GM21786 (cell line): ENCODE data around the gene IGF2BP3.
"Not testable (repeated sequence)": the region's sequence is repeated elsewhere in the genome, so short reads cannot be mapped to it uniquely, and the experiment has no call there.

Experiments used
- ATAC-seq: cut with Tn5 transposase; IDR thresholded peaks from one replicate; pipeline ENCODE4 v1.9.1; 2021; ENCODE audit not compliant: unreplicated experiment

The IGF2BP3 gene

DNA sequence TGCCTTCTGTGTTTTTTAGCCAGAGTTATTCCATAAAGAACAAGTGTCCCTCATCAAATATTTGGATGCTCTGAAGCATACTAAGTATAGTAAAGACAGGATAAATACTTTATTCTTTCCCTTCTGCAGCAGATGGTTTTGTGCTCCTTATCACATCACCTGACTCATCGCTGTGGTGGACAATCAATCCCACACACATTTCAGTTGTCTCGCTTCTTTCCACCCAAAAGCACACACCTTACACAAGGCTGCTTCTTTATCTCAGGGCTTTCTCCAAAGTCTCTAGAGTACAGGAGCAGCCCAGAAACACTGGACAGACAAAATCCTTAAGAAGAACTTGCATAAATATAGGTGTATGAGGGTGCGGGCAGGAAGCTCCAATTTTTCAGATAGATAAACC, 43.4 kb downstream of the IGF2BP3 start:
- ATAC-seq, result no peak

DNA sequence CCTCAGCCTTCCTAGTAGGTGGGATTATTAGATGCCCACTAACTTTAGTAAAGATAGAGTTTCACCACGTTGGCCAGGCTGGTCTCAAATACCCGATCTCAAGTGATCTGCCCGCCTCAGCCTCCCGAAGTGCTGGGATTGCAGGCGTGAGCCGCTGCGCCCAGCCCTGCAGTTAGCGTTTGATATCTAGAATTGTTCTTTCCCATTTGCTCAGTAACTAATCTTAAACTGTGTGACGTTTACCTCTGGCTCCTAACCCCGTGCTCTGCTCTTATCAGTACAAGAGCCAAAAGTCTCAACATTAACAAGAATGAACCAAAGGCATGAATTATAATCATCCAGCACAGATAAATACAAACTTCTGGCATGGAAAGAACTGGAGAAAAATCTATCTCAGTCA, 47.4 kb downstream of the IGF2BP3 start:
- no peak for ATAC-seq

DNA sequence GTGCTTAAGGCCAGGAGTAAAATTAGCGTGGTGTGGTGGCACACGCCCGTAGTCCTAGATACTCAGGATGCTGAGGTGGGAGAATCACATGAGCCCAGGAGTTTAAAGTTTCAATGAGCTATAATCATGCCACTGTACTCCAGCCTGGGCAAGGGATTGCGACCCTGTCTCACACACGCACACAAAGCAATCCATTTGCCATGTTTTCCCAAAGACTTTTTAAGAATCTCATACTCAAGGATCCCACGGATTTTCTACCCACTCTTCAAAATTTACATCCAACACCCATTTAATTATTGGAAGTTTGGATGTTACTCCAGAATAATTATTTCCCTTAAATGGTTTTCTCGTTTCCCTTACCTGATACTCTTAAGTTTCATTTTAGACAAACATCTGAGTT, 47.9 kb downstream of the IGF2BP3 start:
- ATAC-seq, result no peak

- no peak for ATAC-seq
These were observed 50.4 kb downstream of the IGF2BP3 start for GRCh38 chr7:23419845-23420244.

- ATAC-seq, result no peak
These were observed 51.1 kb downstream of the IGF2BP3 start for GRCh38 chr7:23419160-23419559.

DNA sequence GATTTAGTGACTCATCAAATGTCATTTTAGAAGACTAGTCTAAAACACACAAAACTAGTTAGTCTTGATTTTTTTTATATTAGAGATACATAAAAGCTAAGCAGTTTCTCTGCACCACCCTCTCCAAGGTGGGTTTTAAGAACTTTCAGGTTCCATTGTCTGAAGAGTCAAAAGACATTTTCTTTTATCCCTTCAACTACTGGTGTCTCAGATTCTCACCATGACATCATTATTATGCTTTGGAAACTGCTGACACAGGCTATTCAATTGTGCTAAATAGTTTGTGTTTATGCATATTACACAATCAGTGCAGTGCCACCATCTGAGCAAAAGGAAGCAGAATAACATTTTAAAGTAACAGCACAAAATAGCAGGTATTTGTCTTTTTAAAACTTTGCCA, 52.2 kb downstream of the IGF2BP3 start:
- no peak for ATAC-seq

DNA sequence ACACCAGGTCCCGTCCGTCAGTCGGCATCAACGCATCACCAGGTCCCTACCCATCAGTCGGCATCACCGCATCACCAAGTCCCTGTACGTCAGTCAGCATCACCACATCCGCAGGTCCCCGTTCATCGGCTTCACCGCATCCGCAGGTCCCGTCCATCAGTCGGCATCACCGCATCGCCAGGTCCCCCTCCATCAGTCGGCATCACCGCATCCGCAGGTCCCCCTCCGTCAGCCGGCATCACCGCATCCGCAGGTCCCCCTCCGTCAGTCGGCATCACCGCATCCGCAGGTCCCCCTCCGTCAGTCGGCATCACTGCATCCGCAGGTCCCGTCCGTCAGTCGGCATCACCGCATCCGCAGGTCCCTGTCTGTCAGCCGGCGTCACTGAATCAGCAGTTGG, 55.1 kb downstream of the IGF2BP3 start:
- ATAC-seq, result no peak

GRCh38 chr7:23410446-23411183, 59.7 kb downstream of the IGF2BP3 start:
- ATAC-seq, result peak; percentile 91

DNA sequence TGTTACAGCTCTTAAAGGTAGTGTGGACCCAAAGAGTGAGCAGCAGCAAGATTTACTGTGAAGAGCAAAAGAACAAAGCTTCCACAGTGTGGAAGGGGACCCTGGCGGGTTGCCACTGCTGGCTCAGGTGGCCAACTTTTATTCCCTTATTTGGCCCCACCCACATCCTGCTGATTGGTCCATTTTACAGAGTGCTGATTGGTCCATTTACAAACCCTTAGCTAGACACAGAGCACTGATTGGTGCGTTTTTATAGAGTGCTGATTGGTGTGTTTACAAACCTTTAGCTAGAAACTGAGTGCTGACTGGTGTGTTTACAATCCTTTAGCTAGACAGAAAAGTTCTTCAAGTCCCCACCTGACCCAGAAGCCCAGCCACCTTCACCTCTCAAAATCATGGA, 63.7 kb downstream of the IGF2BP3 start:
- not testable (repeated sequence) for ATAC-seq

GRCh38 chr7:23405240-23405618, 65.1 kb downstream of the IGF2BP3 start:
- no peak for ATAC-seq

DNA sequence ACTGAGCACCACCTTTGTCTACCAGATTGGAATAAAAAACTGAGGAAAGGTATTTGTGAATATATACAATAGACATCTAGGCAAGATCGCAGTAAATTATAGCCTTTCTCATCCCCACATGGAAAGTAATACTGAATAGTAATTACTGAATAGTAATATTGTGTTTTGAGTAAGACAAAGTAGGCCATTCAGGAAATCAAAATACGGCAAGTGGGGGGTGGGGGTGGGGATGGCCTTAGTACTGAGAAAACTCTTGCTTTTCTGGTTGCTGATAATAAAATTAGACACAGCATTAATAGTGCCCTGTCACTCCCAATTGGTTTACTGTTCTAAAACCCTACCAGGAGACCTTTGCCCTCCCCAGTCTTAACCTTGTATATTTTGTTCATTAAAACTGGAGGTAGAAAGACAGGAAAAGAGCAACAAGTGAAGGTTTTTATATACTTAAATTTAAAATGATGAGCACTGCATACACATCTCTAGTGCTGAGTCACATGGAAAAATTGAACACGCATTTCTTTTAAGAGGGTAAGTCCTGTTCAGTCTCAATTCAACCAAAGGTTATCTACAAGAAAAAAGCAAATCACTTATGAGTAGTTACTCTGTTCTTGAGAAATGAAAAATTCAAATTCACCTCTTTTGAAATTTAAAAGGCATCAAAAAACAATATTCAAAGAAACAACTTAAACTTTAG, 65.6 kb downstream of the IGF2BP3 start:
- no peak for ATAC-seq

DNA sequence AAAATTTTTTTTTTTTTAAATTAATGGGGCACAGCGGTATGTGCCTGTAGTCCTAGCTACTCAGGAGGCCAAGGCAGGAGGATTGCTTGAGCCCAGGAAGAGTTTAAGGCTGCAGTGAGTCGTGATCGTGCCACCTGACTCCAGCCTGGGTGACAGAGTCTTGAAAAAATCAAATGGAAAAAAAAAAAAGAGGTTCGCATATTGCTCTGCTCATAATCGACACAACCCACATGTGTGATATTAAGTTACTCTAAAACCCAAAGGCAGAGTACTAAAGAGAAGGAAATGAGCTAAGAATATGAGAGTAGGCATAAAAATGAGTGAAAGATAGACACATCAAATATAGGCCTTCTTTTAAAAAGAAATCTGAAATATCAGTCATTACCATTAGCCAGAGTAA, 66.3 kb downstream of the IGF2BP3 start:
- no peak for ATAC-seq

- not testable (repeated sequence) for ATAC-seq
These were observed 72.2 kb downstream of the IGF2BP3 start for GRCh38 chr7:23398090-23398489.

GRCh38 chr7:23397241-23397640, 73.0 kb downstream of the IGF2BP3 start:
- no peak for ATAC-seq

- ATAC-seq, result no peak
These were observed 73.9 kb downstream of the IGF2BP3 start for GRCh38 chr7:23396222-23397015.

GRCh38 chr7:23394488-23395171, 75.7 kb downstream of the IGF2BP3 start:
- no peak for ATAC-seq

GRCh38 chr7:23393636-23394035, 76.7 kb downstream of the IGF2BP3 start:
- ATAC-seq, result no peak

DNA sequence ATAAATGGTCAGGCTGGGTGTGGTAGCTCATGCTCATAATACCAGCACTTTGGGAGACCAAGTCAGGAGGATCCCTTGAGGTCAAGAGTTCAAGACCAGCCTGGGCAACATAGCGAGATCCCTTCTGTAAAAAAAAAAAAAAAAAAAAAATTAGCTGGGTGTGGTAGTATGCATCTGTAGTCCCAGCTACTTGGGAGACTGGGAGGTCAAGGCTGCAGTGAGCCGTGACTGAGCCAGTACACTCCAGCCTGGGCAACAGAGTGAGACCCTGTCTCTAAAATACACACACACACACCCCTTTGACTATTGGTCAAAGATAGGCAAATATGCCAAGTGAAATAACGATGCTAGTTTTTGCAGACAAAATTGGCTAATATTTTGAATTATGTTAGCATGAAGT, 80.6 kb downstream of the IGF2BP3 start:
- no peak for ATAC-seq

GRCh38 chr7:23387583-23387982, 82.7 kb downstream of the IGF2BP3 start:
- ATAC-seq, result no peak

GRCh38 chr7:23385140-23385539, 85.2 kb downstream of the IGF2BP3 start:
- peak; percentile 71 for ATAC-seq

DNA sequence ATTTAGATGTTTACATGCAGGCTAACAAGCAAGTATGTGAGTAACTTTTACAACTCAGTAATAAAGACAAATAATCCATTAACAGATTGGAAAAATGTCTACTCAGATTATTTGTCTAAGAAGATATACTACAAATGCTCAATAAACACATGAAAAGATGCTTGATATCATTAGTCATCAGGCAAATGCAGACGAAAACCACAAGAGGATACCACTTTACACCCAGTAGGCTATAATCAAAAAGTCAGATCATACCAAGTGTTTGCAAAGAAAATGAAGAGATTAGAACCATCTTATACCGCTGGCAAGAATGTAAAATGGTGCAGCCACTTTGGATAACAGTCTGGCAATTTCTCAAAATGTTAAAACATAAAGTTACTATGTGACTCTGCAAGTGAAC, 87.1 kb downstream of the IGF2BP3 start:
- no peak for ATAC-seq
